HuH-7 (cell line): ENCODE measurements around the gene HS3ST6.
"Not testable (repeated sequence)": the region's sequence is repeated elsewhere in the genome, so short reads cannot be mapped to it uniquely, and the experiment has no call there.

Experiments used
- DNase-seq: peaks from one replicate; pipeline ENCODE4 v3.0.0; 2011; ENCODE audit warnings: low spot score

HS3ST6 gene

GRCh38 chr16:1918351-1919326 lies at the start of gene HS3ST6:
Gene HS3ST6, minus strand, starts transcription at chr16:1918415. Its CDS starts 92 bp downstream, at chr16:1918323.
- peak; percentile 63 for DNase-seq

- no peak for DNase-seq
These were observed 48.2 kb upstream of the HS3ST6 start, which contains the start of gene RNF151 for GRCh38 chr16:1966460-1966859. Gene RNF151, plus strand, starts transcription at chr16:1966856. Its CDS starts 26 bp downstream, at chr16:1966882.

- no peak for DNase-seq
These were observed 47.3 kb upstream of the HS3ST6 start for GRCh38 chr16:1965396-1966001.

- DNase-seq = peak; percentile 99
These were observed 46.5 kb upstream of the HS3ST6 start, which contains the start of gene RPS2 for GRCh38 chr16:1964506-1965395. Gene RPS2, minus strand, starts transcription at chr16:1964826. Its CDS starts 201 bp downstream, at chr16:1964625.

GRCh38 chr16:1963806-1964505 lies 45.7 kb upstream of the HS3ST6 start:
- DNase-seq = no peak

- DNase-seq = not testable (repeated sequence)
These were observed 44.2 kb upstream of the HS3ST6 start for GRCh38 chr16:1962161-1963153.

GRCh38 chr16:1961651-1962067 lies 43.4 kb upstream of the HS3ST6 start:
- DNase-seq = no peak

GRCh38 chr16:1960665-1961630 lies 42.7 kb upstream of the HS3ST6 start:
- DNase-seq = no peak

GRCh38 chr16:1959269-1960039 lies 41.2 kb upstream of the HS3ST6 start, which contains the start of gene NDUFB10:
Gene NDUFB10, plus strand, starts transcription at chr16:1959538. Its CDS starts 87 bp downstream, at chr16:1959625.
- peak; percentile 86 for DNase-seq

GRCh38 chr16:1958715-1959268 lies 40.6 kb upstream of the HS3ST6 start:
- DNase-seq = no peak

GRCh38 chr16:1958143-1958491 lies 39.9 kb upstream of the HS3ST6 start:
- not testable (repeated sequence) for DNase-seq

GRCh38 chr16:1957434-1958142 lies 39.4 kb upstream of the HS3ST6 start:
- not testable (repeated sequence) for DNase-seq

GRCh38 chr16:1953734-1954133 lies 35.5 kb upstream of the HS3ST6 start:
- DNase-seq = no peak

GRCh38 chr16:1950559-1950958 lies 32.3 kb upstream of the HS3ST6 start:
- no peak for DNase-seq

- no peak for DNase-seq
These were observed 31.8 kb upstream of the HS3ST6 start for GRCh38 chr16:1950047-1950446.

- DNase-seq = no peak
These were observed 31.3 kb upstream of the HS3ST6 start for GRCh38 chr16:1949507-1949906.

- DNase-seq = no peak
These were observed 29.1 kb upstream of the HS3ST6 start for GRCh38 chr16:1947369-1947670.
